Fibroblast of lung (primary cell): ENCODE measurements around the gene ZBTB7B. TPM values are rescaled to one million over a fixed set of nuclear protein-coding genes. Genes with fewer than 3 reads are reported as not detected.

ENCODE experiments used
- DNase-seq, 2 donors: peaks; one replicate each; pipeline versions ENCODE4 v3.0.0 to v3.0.0-alpha.2; 2010; ENCODE audit warnings: low read depth in 2 of 2
- H2AFZ ChIP-seq: 2 replicates; pipeline ENCODE4 v1.5.1; 2012; ENCODE audit warnings: low read length, control low read depth, inconsistent platforms
- H3K27ac ChIP-seq: 2 replicates; pipeline ENCODE4 v1.5.1; 2011; ENCODE audit warnings: low read length, control low read depth; ENCODE audit not compliant: insufficient read depth
- H3K27me3 ChIP-seq: 2 replicates; pipeline ENCODE4 v1.5.1; 2011; ENCODE audit warnings: mild to moderate bottlenecking, low read length; ENCODE audit not compliant: control insufficient read depth, insufficient read depth
- H3K36me3 ChIP-seq: 2 replicates; pipeline ENCODE4 v1.5.1; 2011; ENCODE audit warnings: low read length; ENCODE audit not compliant: control insufficient read depth, insufficient read depth
- H3K4me1 ChIP-seq: 2 replicates; pipeline ENCODE4 v1.5.1; 2011; ENCODE audit warnings: low read length; ENCODE audit not compliant: control insufficient read depth, insufficient read depth; ENCODE audit errors: extremely low read depth
- H3K4me2 ChIP-seq: 2 replicates; pipeline ENCODE4 v1.5.1; 2011; ENCODE audit warnings: low read length, control low read depth; ENCODE audit not compliant: insufficient read depth; ENCODE audit errors: extremely low read depth
- H3K4me3 ChIP-seq, 4 experiments: fragments of 200-600 bp in 1 of 4; sonication (generic) in 1 of 4; replicated peaks in 1 of 4; 2 replicates each; pipeline ENCODE4 v1.5.1; 2011 to 2016; ENCODE audit warnings: low read length in 4 of 4, low read depth in 3 of 4, mild to moderate bottlenecking in 3 of 4, control low read depth in 2 of 4, inconsistent platforms in 1 of 4, mixed read lengths in 1 of 4; ENCODE audit not compliant: insufficient read depth in 1 of 4; ENCODE audit errors: control extremely low read depth in 1 of 4
- H3K79me2 ChIP-seq: 2 replicates; pipeline ENCODE4 v1.5.1; 2012; ENCODE audit warnings: mild to moderate bottlenecking, low read length, inconsistent platforms; ENCODE audit not compliant: control insufficient read depth, insufficient read depth
- H3K9ac ChIP-seq: 2 replicates; pipeline ENCODE4 v1.5.1; 2011; ENCODE audit warnings: mild to moderate bottlenecking, low read length, control low read depth; ENCODE audit not compliant: insufficient read depth
- H3K9me3 ChIP-seq: 2 replicates; pipeline ENCODE4 v1.5.1; 2012; ENCODE audit warnings: low read depth, low read length; ENCODE audit not compliant: control insufficient read depth, insufficient read depth
- H4K20me1 ChIP-seq: 2 replicates; pipeline ENCODE4 v1.5.1; 2011; ENCODE audit warnings: low read length; ENCODE audit not compliant: control insufficient read depth, insufficient read depth; ENCODE audit errors: extremely low read depth
- CTCF ChIP-seq, 2 donors: IDR thresholded peaks in 1 of 2; conservative IDR thresholded peaks in 1 of 2; 1 replicate in 1 of 2; 2 replicates in 1 of 2; pipeline ENCODE4 v1.5.1; 2011 to 2012; ENCODE audit warnings: low read length in 2 of 2, control low read depth in 1 of 2, inconsistent platforms in 1 of 2, low read depth in 1 of 2, mild to moderate bottlenecking in 1 of 2
- EZH2 ChIP-seq: IDR thresholded peaks from 2 replicates; pipeline ENCODE4 v1.5.1; 2012; ENCODE audit warnings: low read length, control low read depth, mild to moderate bottlenecking; ENCODE audit errors: missing control alignments
- polyA plus RNA-seq, 2 donors: library from polyadenylated mRNA; depleted of rRNA in 1 of 2; stranded (reverse) in 1 of 2; unstranded in 1 of 2; fragments of >200 nt; gene quantifications; 2 replicates each; pipeline ENCODE4 v1.2.1, GENCODE V29; 2011 to 2012; ENCODE audit warnings: missing spikeins in 1 of 2
- total RNA-seq: library from RNA; depleted of rRNA; stranded (reverse); fragments of >200 nt; gene quantifications from 2 replicates; pipeline ENCODE4 v1.2.1, GENCODE V29; 2014

Gene ZBTB7B
- total and polyA plus RNA-seq, 2 donors (not counting 1 experiment from before 2014, with no cell fraction given), result 7.0 to 19.3 TPM

DNA sequence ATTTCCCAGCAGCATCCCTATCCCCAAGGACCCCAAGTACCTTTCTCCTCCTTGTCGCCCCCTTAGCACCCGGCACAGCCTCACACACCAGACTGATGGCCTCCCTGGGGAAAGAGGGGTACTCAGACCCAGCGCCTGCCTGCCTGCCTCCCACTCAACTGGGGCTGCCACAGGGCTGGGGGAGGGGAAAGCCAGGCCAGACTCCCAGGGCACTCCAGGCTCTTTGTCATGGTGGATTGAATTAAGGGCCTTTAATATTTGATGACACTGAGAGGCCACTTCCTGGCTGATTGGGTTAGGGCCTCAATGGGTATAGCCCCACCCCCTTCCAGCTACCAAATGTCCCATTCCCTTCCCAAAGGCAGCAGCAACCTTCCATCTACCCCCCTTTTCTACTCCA lies 33.9 kb upstream of the ZBTB7B start:
- peak overlapping the region; percentile 36 for H3K9ac ChIP-seq
- peaks cover 56% of the 10 kb centered on the region for H3K79me2 ChIP-seq
- peaks cover 30% of the 10 kb centered on the region for H3K36me3 ChIP-seq
- no peak overlapping the region for H2AFZ ChIP-seq
- no peaks in the 10 kb centered on the region for H4K20me1 ChIP-seq
- peak overlapping the region; percentile 94 for H3K27ac ChIP-seq
- no peaks in the 10 kb centered on the region for H3K9me3 ChIP-seq
- H3K4me1 ChIP-seq, result peaks cover 26% of the 10 kb centered on the region
- H3K4me2 ChIP-seq, result peak overlapping the region; percentile 85
- peak overlapping the region; percentile 60 to 92 (median 82) for H3K4me3 ChIP-seq
- no peak for TF ChIP-seq CTCF (conservative IDR thresholded peaks at IDR 0.05 in 1 of 2, IDR thresholded peaks at IDR 0.05 in 1 of 2; ENCODE audit: low read depth in 1 of 2, low read length in 2 of 2)
- TF ChIP-seq EZH2, result no peak
- DNase-seq, result no peak
- H3K27me3 ChIP-seq, result no peaks in the 10 kb centered on the region

- peak overlapping the region; percentile 60 to 92 (median 82) for H3K4me3 ChIP-seq
- peaks cover 29% of the 10 kb centered on the region for H3K36me3 ChIP-seq
- H3K9me3 ChIP-seq, result no peaks in the 10 kb centered on the region
- no peaks in the 10 kb centered on the region for H4K20me1 ChIP-seq
- H3K4me2 ChIP-seq, result peak overlapping the region; percentile 85
- peaks cover 26% of the 10 kb centered on the region for H3K4me1 ChIP-seq
- peaks cover 56% of the 10 kb centered on the region for H3K79me2 ChIP-seq
- peak overlapping the region; percentile 36 for H3K9ac ChIP-seq
- peak overlapping the region; percentile 94 for H3K27ac ChIP-seq
- no peak for DNase-seq
- H2AFZ ChIP-seq, result no peak overlapping the region
- no peaks in the 10 kb centered on the region for H3K27me3 ChIP-seq
- TF ChIP-seq CTCF (conservative IDR thresholded peaks at IDR 0.05 in 1 of 2, IDR thresholded peaks at IDR 0.05 in 1 of 2; ENCODE audit: low read depth in 1 of 2, low read length in 2 of 2) (no peak), EZH2 (no peak)
Measured at GRCh38 chr1:154969246-154969645, 33.4 kb upstream of the ZBTB7B start.

DNA sequence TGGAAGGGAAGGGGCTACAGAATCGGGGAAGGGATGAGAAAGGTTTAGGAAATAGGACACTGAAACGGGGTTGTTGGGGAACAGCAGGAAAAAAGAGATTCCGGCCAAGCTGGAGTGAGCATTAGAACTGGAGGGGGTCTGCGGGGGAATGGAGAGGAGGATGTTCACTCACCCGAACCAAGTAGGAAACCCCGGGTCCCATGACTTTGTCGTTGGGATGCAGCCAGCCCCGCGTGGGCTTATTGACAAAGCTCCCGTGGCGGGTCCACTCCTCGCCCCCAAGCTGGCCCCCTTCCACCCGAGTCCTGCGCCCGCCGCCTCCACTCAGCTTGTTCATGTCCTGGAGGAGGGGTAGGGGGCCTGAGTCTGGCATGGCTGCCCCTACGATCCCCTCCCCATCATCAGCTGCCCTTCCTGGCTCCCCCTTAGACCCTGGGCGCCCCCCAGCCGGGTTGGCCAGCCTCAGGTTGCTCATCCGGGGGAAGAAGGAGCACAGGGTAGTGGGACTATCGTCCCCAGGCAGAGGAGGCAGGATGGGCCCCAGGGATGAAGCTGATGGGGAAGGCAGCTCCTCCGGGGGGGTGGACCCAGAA lies 32.6 kb upstream of the ZBTB7B start:
- TF ChIP-seq CTCF (conservative IDR thresholded peaks at IDR 0.05 in 1 of 2, IDR thresholded peaks at IDR 0.05 in 1 of 2; ENCODE audit: low read depth in 1 of 2, low read length in 2 of 2), result no peak
- no peak for TF ChIP-seq EZH2
- H3K4me3 ChIP-seq, result peak overlapping the region; percentile 60 to 92 (median 82)
- no peaks in the 10 kb centered on the region for H4K20me1 ChIP-seq
- no peaks in the 10 kb centered on the region for H3K9me3 ChIP-seq
- H3K36me3 ChIP-seq, result peaks cover 24% of the 10 kb centered on the region
- peaks cover 26% of the 10 kb centered on the region for H3K4me1 ChIP-seq
- H2AFZ ChIP-seq, result no peak overlapping the region
- peaks cover 54% of the 10 kb centered on the region for H3K79me2 ChIP-seq
- peak overlapping the region; percentile 94 for H3K27ac ChIP-seq
- no peak for DNase-seq
- peak overlapping the region; percentile 85 for H3K4me2 ChIP-seq
- peak overlapping the region; percentile 76 for H3K9ac ChIP-seq
- no peaks in the 10 kb centered on the region for H3K27me3 ChIP-seq
